GM12878 (cell line): ENCODE data around the gene FMNL2. TPM values are rescaled to one million over a fixed set of nuclear protein-coding genes. Genes with fewer than 3 reads are reported as not detected.

Experiments used
- ATF7 ChIP-seq: fragments of 450-650 bp; IDR thresholded peaks from 2 replicates; pipeline ENCODE4 v1.6.1; 2016; ENCODE audit warnings: low read depth, mild to moderate bottlenecking
- BCL11A ChIP-seq: IDR thresholded peaks from 2 replicates; pipeline ENCODE4 v1.6.1; 2011; ENCODE audit warnings: low read depth, low read length
- CBX5 ChIP-seq: sonication (generic); IDR thresholded peaks from 2 replicates; pipeline ENCODE4 v1.6.1; 2016; ENCODE audit warnings: low read depth, moderate library complexity, mild to moderate bottlenecking, inconsistent platforms
- CHD2 ChIP-seq: IDR thresholded peaks from 2 replicates; pipeline ENCODE4 v1.6.1; 2011; ENCODE audit warnings: low read depth, low read length, improper control_type of control experiment, borderline replicate concordance
- CREM ChIP-seq: IDR thresholded peaks from 2 replicates; pipeline ENCODE4 v1.6.1; 2014; ENCODE audit warnings: antibody characterized with exemption, low read depth
- IKZF2 ChIP-seq, 2 experiments: fragments of 450-650 bp; IDR thresholded peaks; 2 replicates each; pipeline ENCODE4 v1.6.1; 2017; ENCODE audit warnings: mild to moderate bottlenecking in 2 of 2, moderate library complexity in 2 of 2
- JUND ChIP-seq: IDR thresholded peaks from 2 replicates; pipeline ENCODE4 v1.6.1; 2012; ENCODE audit warnings: low read depth, mild to moderate bottlenecking, low read length, improper control_type of control experiment, moderate library complexity
- NBN ChIP-seq: fragments of 450-650 bp; IDR thresholded peaks from 2 replicates; pipeline ENCODE4 v1.6.1; 2016
- RAD51 ChIP-seq: fragments of 450-650 bp; IDR thresholded peaks from 2 replicates; pipeline ENCODE4 v1.6.1; 2016; ENCODE audit warnings: moderate library complexity, mild to moderate bottlenecking, inconsistent platforms
- SIN3A ChIP-seq: IDR thresholded peaks from 2 replicates; pipeline ENCODE4 v1.6.1; 2012; ENCODE audit warnings: low read depth, low read length, improper control_type of control experiment
- SIX5 ChIP-seq: IDR thresholded peaks from 2 replicates; pipeline ENCODE4 v1.6.1; 2011; ENCODE audit warnings: mild to moderate bottlenecking, low read depth, low read length, moderate library complexity; ENCODE audit not compliant: severe bottlenecking
- SREBF2 ChIP-seq: IDR thresholded peaks from 2 replicates; pipeline ENCODE4 v1.6.1; 2012; ENCODE audit warnings: mild to moderate bottlenecking, low read length
- STAT1 ChIP-seq: fragments of 450-650 bp; conservative IDR thresholded peaks from 2 replicates; pipeline ENCODE4 v1.6.1; 2014; ENCODE audit warnings: antibody characterized with exemption, mild to moderate bottlenecking
- polyA plus RNA-seq, 11 experiments: library from polyadenylated mRNA; depleted of rRNA in 4 of 11; unstranded in 6 of 11; stranded (reverse) in 5 of 11; fragments of >200 nt; fragmentation: Nextera tagmentation in 4 of 11; fragmentation: Illumina TruSeq in 1 of 11; extraction: Ambion mirVana in 4 of 11; extraction: Trizol in 1 of 11; gene quantifications; 1 replicate in 1 of 11; 2 replicates in 10 of 11; pipeline versions ENCODE4 v1.2.1 to v1.2.3, GENCODE V29; 2011 to 2016; ENCODE audit warnings: inconsistent platforms in 2 of 11, missing spikeins in 2 of 11, low read depth in 1 of 11
- total RNA-seq, 4 experiments: library from RNA; depleted of rRNA in 3 of 4; stranded (reverse); fragments of >200 nt in 3 of 4; fragmentation: Illumina TruSeq in 1 of 4; extraction: Trizol in 1 of 4; gene quantifications; 2 replicates each; pipeline versions ENCODE4 v1.2.1 to v1.2.3, GENCODE V29; 2013 to 2021
- TF ChIP-seq, protein P1 (sequence below): fragments of 450-650 bp; IDR thresholded peaks from 2 replicates; pipeline ENCODE4 v1.6.1; 2016; ENCODE audit warnings: mild to moderate bottlenecking, moderate library complexity, borderline replicate concordance
- TF ChIP-seq, protein P2 (sequence below): fragments of 450-650 bp; IDR thresholded peaks from 2 replicates; pipeline ENCODE4 v1.6.1; 2016; ENCODE audit warnings: mild to moderate bottlenecking
- TF ChIP-seq, protein P3 (sequence below): IDR thresholded peaks from 2 replicates; pipeline ENCODE4 v1.6.1; 2011; ENCODE audit warnings: borderline replicate concordance, low read depth, mild to moderate bottlenecking, moderate library complexity, low read length; ENCODE audit not compliant: insufficient read depth, poor library complexity, severe bottlenecking
- TF ChIP-seq, protein P4 (sequence below): fragments of 150-350 bp; IDR thresholded peaks from 2 replicates; pipeline ENCODE4 v1.6.1; 2016; ENCODE audit warnings: low read depth, low read length

The FMNL2 gene
- total and polyA plus RNA-seq, 10 of the 15 experiments (the other 5 are each of a cell fraction or from before 2014, with no cell fraction given) = 0.13 to 9.9 (median 0.35) TPM

DNA sequence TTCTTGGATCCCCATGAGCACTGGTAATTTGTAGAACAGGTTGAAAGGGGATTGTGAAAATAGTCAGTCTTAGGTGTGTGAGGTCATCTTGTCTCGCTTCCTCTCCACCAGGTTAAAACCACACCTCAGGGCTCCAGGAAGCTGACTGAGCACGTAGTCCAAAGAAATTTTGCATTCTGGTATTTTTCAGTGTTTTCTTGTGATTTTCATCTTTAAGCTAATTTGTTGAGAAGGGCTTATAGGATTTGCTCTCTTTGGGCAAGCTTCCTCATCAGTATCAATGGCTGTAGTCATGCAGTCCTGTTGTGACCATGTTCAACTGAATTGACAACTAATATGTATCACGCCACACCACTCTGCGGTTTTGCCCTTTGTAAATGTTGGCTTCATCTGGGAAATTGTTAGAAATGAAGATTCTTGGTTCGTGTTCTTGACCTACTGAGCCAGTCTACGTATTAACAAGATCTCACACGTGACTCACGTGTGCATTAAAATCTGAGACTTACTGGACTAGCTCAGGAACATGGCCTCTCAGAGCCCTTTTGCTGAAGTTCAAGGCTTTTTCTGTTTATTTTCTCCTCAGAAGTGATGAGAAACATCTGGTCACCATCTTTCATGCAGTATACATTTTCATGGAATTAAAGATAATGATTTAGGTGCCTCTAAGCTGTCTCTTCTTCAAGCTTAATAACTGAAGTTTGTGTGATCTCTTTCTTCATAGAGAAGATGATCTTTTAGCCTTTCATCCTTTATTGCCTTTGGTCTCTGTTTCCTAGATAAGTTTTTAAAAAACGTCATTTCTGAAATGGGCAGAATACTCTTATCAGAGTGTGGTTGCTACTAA lies 32.8 kb downstream of the FMNL2 start (continued):
- TF ChIP-seq, protein P1, sequence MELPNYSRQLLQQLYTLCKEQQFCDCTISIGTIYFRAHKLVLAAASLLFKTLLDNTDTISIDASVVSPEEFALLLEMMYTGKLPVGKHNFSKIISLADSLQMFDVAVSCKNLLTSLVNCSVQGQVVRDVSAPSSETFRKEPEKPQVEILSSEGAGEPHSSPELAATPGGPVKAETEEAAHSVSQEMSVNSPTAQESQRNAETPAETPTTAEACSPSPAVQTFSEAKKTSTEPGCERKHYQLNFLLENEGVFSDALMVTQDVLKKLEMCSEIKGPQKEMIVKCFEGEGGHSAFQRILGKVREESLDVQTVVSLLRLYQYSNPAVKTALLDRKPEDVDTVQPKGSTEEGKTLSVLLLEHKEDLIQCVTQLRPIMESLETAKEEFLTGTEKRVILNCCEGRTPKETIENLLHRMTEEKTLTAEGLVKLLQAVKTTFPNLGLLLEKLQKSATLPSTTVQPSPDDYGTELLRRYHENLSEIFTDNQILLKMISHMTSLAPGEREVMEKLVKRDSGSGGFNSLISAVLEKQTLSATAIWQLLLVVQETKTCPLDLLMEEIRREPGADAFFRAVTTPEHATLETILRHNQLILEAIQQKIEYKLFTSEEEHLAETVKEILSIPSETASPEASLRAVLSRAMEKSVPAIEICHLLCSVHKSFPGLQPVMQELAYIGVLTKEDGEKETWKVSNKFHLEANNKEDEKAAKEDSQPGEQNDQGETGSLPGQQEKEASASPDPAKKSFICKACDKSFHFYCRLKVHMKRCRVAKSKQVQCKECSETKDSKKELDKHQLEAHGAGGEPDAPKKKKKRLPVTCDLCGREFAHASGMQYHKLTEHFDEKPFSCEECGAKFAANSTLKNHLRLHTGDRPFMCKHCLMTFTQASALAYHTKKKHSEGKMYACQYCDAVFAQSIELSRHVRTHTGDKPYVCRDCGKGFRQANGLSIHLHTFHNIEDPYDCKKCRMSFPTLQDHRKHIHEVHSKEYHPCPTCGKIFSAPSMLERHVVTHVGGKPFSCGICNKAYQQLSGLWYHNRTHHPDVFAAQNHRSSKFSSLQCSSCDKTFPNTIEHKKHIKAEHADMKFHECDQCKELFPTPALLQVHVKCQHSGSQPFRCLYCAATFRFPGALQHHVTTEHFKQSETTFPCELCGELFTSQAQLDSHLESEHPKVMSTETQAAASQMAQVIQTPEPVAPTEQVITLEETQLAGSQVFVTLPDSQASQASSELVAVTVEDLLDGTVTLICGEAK = no peak
- no peak for TF ChIP-seq CBX5
- peak; percentile 53; the same call in 1 of the 2 replicates for TF ChIP-seq RAD51
- peak; percentile 12; the same call in 1 of the 2 replicates for TF ChIP-seq JUND
- no peak for TF ChIP-seq CREM
- TF ChIP-seq NBN = 0 out of 2 replicates have a peak, but pooled peaks have one; percentile 26
- TF ChIP-seq ATF7 = peak; percentile 92
- no peak for TF ChIP-seq SIX5
- no peak for TF ChIP-seq SIN3A
- 0 out of 2 replicates have a peak, but pooled peaks have one; percentile 13 for TF ChIP-seq BCL11A
- no peak for TF ChIP-seq SREBF2
- TF ChIP-seq CHD2 = no peak
- TF ChIP-seq, protein P2, sequence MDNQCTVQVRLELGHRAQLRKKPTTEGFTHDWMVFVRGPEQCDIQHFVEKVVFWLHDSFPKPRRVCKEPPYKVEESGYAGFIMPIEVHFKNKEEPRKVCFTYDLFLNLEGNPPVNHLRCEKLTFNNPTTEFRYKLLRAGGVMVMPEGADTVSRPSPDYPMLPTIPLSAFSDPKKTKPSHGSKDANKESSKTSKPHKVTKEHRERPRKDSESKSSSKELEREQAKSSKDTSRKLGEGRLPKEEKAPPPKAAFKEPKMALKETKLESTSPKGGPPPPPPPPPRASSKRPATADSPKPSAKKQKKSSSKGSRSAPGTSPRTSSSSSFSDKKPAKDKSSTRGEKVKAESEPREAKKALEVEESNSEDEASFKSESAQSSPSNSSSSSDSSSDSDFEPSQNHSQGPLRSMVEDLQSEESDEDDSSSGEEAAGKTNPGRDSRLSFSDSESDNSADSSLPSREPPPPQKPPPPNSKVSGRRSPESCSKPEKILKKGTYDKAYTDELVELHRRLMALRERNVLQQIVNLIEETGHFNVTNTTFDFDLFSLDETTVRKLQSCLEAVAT = peak; percentile 60; the same call in 1 of the 2 replicates
- TF ChIP-seq, protein P3, sequence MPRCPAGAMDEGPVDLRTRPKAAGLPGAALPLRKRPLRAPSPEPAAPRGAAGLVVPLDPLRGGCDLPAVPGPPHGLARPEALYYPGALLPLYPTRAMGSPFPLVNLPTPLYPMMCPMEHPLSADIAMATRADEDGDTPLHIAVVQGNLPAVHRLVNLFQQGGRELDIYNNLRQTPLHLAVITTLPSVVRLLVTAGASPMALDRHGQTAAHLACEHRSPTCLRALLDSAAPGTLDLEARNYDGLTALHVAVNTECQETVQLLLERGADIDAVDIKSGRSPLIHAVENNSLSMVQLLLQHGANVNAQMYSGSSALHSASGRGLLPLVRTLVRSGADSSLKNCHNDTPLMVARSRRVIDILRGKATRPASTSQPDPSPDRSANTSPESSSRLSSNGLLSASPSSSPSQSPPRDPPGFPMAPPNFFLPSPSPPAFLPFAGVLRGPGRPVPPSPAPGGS = no peak
- peak; percentile 38 to 49 for TF ChIP-seq IKZF2 (IDR thresholded peaks at IDR 0.05)
- TF ChIP-seq STAT1 = no peak
- TF ChIP-seq, protein P4, sequence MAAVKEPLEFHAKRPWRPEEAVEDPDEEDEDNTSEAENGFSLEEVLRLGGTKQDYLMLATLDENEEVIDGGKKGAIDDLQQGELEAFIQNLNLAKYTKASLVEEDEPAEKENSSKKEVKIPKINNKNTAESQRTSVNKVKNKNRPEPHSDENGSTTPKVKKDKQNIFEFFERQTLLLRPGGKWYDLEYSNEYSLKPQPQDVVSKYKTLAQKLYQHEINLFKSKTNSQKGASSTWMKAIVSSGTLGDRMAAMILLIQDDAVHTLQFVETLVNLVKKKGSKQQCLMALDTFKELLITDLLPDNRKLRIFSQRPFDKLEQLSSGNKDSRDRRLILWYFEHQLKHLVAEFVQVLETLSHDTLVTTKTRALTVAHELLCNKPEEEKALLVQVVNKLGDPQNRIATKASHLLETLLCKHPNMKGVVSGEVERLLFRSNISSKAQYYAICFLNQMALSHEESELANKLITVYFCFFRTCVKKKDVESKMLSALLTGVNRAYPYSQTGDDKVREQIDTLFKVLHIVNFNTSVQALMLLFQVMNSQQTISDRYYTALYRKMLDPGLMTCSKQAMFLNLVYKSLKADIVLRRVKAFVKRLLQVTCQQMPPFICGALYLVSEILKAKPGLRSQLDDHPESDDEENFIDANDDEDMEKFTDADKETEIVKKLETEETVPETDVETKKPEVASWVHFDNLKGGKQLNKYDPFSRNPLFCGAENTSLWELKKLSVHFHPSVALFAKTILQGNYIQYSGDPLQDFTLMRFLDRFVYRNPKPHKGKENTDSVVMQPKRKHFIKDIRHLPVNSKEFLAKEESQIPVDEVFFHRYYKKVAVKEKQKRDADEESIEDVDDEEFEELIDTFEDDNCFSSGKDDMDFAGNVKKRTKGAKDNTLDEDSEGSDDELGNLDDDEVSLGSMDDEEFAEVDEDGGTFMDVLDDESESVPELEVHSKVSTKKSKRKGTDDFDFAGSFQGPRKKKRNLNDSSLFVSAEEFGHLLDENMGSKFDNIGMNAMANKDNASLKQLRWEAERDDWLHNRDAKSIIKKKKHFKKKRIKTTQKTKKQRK = no peak
